Dendritic cell treated with granulocyte-macrophage colony-stimulating factor and Interleukin-4, amounts not matched to agents 40 ng/mL and 50 ng/mL, for 4 days (primary cell): Measurements from ENCODE around the gene LRRC17.

Experiments
- H3K27ac Mint-ChIP-seq: one replicate; pipeline ENCODE4 v1.8.0; 2022; ENCODE audit warnings: mild to moderate bottlenecking, mixed read lengths
- H3K27me3 Mint-ChIP-seq: one replicate; pipeline ENCODE4 v1.8.0; 2022; ENCODE audit warnings: mild to moderate bottlenecking, mixed read lengths
- H3K36me3 Mint-ChIP-seq: one replicate; pipeline ENCODE4 v1.8.0; 2022; ENCODE audit warnings: low read depth, mixed read lengths
- H3K4me1 Mint-ChIP-seq: one replicate; pipeline ENCODE4 v1.8.0; 2022; ENCODE audit warnings: low read depth, mixed read lengths
- H3K4me3 Mint-ChIP-seq: one replicate; pipeline ENCODE4 v1.8.0; 2022; ENCODE audit warnings: mild to moderate bottlenecking, moderate library complexity, mixed read lengths
- H3K9me3 Mint-ChIP-seq: one replicate; pipeline ENCODE4 v1.8.0; 2022; ENCODE audit warnings: mixed read lengths
- intact Hi-C: fragments of 100-400 bp; cut with micrococcal nuclease; formaldehyde crosslinking; loops from one replicate; pipeline ENCODE4 v1.15.0; 2022

LRRC17 gene, protein sequence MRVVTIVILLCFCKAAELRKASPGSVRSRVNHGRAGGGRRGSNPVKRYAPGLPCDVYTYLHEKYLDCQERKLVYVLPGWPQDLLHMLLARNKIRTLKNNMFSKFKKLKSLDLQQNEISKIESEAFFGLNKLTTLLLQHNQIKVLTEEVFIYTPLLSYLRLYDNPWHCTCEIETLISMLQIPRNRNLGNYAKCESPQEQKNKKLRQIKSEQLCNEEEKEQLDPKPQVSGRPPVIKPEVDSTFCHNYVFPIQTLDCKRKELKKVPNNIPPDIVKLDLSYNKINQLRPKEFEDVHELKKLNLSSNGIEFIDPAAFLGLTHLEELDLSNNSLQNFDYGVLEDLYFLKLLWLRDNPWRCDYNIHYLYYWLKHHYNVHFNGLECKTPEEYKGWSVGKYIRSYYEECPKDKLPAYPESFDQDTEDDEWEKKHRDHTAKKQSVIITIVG

DNA sequence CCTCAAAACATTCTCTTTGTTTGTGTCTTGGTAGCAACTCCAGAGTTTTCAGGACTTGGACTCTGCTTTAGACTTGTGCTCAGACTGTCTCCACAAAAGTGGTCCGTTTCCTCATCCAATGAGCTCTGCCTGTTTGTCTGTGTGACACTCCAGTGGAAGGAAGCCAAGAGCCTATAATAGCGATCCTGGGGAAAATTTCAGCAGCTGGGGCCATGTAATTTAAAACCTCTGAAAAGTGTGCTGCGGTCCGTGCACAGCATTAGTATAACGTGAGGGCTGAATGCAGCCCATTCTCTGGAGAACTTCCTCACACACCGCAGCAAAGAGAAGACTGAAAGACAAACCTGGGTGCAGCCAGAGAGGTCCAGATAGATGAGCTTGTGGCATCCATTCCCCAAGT, at the start of gene LRRC17:
Gene LRRC17, plus strand, starts transcription at position 259 of the 400 bp plus-strand sequence. CDS start 20,914 bp downstream, outside the sequence.
- H3K36me3 Mint-ChIP-seq = no peaks in the 10 kb centered on the region
- H3K9me3 Mint-ChIP-seq = peaks cover 27% of the 10 kb centered on the region
- intact Hi-C loops = no loop called here
- H3K27me3 Mint-ChIP-seq = no peaks in the 10 kb centered on the region
- H3K27ac Mint-ChIP-seq = no peak within 1 kb of the TSS
- H3K4me1 Mint-ChIP-seq = peaks cover 19% of the 10 kb centered on the region
- no peak within 1 kb of the TSS for H3K4me3 Mint-ChIP-seq

DNA sequence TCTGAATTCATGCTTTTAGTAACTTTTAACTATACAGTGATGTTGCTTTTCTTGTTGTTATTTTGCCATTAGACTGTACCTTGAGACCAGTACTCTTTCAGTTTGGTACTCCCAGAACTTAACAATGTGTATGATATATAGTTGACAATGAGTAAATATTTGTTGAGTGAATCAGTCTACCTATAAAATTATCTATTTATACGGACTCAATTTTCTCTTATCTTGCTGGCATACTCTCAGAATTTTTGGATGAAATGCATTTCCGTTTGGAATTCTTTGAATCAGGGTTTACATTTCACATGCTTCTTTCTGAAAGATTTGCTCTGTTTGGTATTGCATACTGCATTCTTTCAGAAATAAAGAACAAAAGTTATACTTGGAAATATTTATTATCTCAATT, 47.8 kb upstream of the LRRC17 start:
- Mint-ChIP-seq H3K36me3 (no peaks in the 10 kb centered on the region), H3K4me1 (peaks cover 5% of the 10 kb centered on the region), H3K27ac (no peak overlapping the region), H3K27me3 (no peaks in the 10 kb centered on the region), H3K4me3 (no peak overlapping the region), H3K9me3 (no peaks in the 10 kb centered on the region)
- intact Hi-C loops = no loop called here

DNA sequence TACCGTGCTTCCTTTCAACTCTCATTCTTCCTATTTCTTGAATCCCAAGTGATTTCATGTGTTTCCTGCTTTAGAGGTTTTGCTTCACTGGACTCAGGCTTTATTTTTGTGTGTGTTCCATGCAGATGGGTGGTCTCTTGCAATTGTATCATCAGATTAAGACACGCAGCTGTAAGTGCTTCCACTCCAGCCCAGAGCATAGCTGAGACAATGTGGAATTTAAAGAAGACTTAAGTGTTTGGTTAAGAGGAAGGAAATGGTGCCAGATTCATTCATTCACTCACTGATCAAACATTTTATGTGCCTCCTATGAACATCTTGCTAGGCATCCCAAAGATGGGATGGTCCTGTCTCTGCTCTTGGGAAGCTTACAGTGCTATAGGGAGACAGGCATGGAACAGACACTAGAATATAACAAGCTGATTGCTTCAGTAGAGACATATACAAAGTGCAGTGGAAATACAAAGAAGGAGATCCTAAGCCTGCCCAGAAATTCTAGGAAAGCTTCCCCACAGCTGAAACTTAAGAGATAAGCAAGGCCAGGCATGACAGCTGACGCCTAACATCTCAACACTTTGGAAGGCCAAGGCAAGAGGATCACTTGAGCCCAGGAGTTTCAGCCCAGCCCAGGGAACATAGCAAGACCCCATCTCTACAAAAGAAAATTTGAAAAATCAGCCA, 46.1 kb upstream of the LRRC17 start:
- intact Hi-C loops = no loop called here
- H3K4me3 Mint-ChIP-seq = no peak overlapping the region
- no peak overlapping the region for H3K27ac Mint-ChIP-seq
- H3K9me3 Mint-ChIP-seq = no peaks in the 10 kb centered on the region
- H3K4me1 Mint-ChIP-seq = peaks cover 1% of the 10 kb centered on the region
- no peaks in the 10 kb centered on the region for H3K27me3 Mint-ChIP-seq
- H3K36me3 Mint-ChIP-seq = no peaks in the 10 kb centered on the region

DNA sequence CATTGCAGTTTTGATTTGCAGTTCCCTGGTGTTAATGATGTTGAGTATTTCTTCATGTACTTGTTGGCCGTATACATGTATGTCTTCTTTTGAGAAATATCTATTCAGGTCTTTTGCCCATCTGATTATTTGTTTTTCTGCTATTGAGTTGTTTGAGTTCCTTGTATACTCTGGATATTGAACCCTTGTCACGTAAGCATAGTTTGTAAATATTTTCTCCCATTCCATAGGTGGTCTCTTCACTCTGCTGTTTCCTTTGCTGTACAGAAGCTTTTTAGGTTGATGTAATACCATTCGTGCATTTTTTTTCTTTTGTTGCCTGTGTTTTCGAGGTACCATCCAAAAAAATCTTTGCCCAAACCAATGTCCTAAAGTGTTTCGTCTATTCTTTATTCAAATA, 43.6 kb upstream of the LRRC17 start:
- H3K36me3 Mint-ChIP-seq = no peaks in the 10 kb centered on the region
- intact Hi-C loops = no loop called here
- no peaks in the 10 kb centered on the region for H3K9me3 Mint-ChIP-seq
- H3K27me3 Mint-ChIP-seq = no peaks in the 10 kb centered on the region
- no peak overlapping the region for H3K27ac Mint-ChIP-seq
- H3K4me3 Mint-ChIP-seq = no peak overlapping the region
- peaks cover 18% of the 10 kb centered on the region for H3K4me1 Mint-ChIP-seq

DNA sequence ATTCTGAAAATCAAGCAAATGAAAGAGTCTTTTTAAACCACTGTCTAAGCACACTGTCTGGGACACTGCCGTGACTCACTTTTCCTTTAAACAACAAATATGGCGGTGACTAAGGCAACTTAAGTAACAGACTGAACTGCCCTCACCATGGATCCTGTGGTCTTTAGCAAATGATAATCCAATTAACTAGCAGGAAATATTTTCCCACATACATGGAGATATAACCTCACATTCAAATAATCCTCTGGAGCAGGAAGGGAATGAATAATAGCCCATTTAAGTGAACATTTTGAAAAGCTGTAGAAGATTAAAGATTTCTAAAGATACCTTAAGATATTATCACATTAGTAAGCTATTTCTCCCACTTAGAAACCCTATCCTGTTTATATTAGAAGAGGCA, 40.3 kb upstream of the LRRC17 start:
- intact Hi-C loops = loop anchor here (10.0 kb wide), 1 partner anchor 172 kb away; no protein-coding TSS in a partner anchor
- no peak overlapping the region for H3K27ac Mint-ChIP-seq
- no peaks in the 10 kb centered on the region for H3K9me3 Mint-ChIP-seq
- H3K27me3 Mint-ChIP-seq = no peaks in the 10 kb centered on the region
- peaks cover 34% of the 10 kb centered on the region for H3K4me1 Mint-ChIP-seq
- H3K36me3 Mint-ChIP-seq = no peaks in the 10 kb centered on the region
- no peak overlapping the region for H3K4me3 Mint-ChIP-seq

DNA sequence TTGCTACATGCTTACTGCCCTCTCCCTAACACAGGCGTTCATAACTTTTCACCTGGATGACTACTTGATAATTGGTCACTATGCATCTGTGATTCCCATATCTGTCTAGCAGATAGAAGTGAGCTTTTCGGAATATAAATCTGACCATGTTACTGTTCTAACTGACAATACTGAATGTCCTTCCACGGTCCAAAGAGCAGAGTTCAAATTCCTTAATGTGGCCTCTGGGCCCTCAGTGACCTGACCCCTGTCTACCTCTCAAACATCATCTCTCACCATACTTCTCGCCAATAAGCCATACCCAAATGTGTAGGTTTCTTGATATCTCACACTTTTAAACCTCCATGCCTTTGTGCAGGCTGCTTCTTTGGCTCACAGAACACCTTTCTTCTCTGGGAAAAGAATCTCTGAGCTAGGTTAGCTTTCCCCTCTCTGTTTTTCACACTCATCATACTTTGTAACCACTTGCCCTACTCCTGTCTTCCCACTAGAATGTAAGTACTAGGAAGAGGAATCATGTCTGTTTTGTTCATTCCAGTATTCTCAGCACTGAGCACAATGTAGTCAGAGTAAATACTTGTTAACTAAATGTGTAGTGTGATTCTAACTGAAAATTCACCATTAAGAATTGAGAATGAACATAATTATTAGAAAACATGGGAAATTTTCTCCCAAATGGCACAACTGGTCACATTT, 39.2 kb upstream of the LRRC17 start:
- intact Hi-C loops = loop anchor here (10.0 kb wide), 1 partner anchor 171 kb away; no protein-coding TSS in a partner anchor
- Mint-ChIP-seq H3K4me3 (no peak overlapping the region), H3K27me3 (no peaks in the 10 kb centered on the region), H3K4me1 (peaks cover 34% of the 10 kb centered on the region), H3K36me3 (no peaks in the 10 kb centered on the region), H3K27ac (peak overlapping the region; percentile 12), H3K9me3 (no peaks in the 10 kb centered on the region)

DNA sequence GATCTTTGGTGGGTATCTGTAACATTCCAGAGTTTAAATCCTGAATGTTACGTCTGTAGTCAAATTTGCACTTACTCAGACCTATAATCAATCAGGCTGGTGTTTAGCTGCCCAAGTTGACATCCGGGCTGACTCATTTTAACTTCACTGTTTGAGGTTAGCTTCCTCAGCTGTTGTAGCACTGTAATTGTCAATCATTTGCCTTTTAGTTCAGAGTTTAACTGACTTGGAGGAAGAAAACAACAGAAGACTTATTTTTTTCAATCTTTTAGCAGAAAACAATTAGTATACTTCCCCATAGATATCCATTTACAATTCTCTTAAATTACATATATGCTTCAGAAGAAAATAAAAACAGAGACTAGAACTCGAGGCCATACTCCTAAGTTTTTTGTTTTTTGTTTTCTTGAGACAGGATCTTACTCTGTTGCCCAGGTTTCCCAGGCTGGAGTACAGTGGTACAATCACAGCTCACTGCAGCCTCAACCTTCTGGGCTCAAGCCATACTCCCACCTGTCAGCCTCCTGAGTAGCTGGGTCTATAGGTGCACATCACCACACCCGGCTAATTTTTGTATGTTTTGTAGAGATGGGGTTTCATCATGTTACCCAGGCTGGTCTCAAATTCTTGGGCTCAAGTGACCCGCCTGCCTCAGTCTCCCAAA, 38.5 kb upstream of the LRRC17 start:
- peak overlapping the region; percentile 12 for H3K27ac Mint-ChIP-seq
- peaks cover 34% of the 10 kb centered on the region for H3K4me1 Mint-ChIP-seq
- no peak overlapping the region for H3K4me3 Mint-ChIP-seq
- H3K9me3 Mint-ChIP-seq = no peaks in the 10 kb centered on the region
- intact Hi-C loops = loop anchor here (10.0 kb wide), 1 partner anchor 171 kb away; no protein-coding TSS in a partner anchor
- H3K36me3 Mint-ChIP-seq = no peaks in the 10 kb centered on the region
- H3K27me3 Mint-ChIP-seq = no peaks in the 10 kb centered on the region

DNA sequence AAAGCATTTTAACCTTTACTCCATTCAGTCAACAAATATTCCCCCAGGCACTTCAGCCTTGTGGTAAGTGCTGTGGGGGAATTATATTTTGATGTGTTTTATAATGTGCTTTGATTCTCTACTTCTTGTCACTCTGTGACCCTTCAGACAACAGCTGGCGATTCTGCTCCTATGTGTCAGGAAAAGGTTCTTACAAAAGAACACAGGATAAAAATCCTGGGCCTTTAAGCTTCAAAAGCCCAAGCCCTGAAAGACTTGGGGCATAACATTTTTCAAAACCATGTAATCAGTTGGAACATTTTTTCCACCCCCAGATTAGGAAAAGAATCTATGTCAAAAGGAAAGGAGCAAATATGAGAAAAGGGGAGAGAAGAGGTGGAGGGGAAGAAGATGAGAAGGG, 37.8 kb upstream of the LRRC17 start:
- H3K27me3 Mint-ChIP-seq = no peaks in the 10 kb centered on the region
- peaks cover 34% of the 10 kb centered on the region for H3K4me1 Mint-ChIP-seq
- H3K27ac Mint-ChIP-seq = no peak overlapping the region
- no peak overlapping the region for H3K4me3 Mint-ChIP-seq
- no peaks in the 10 kb centered on the region for H3K9me3 Mint-ChIP-seq
- intact Hi-C loops = loop anchor here (10.0 kb wide), 1 partner anchor 170 kb away; no protein-coding TSS in a partner anchor
- H3K36me3 Mint-ChIP-seq = no peaks in the 10 kb centered on the region

DNA sequence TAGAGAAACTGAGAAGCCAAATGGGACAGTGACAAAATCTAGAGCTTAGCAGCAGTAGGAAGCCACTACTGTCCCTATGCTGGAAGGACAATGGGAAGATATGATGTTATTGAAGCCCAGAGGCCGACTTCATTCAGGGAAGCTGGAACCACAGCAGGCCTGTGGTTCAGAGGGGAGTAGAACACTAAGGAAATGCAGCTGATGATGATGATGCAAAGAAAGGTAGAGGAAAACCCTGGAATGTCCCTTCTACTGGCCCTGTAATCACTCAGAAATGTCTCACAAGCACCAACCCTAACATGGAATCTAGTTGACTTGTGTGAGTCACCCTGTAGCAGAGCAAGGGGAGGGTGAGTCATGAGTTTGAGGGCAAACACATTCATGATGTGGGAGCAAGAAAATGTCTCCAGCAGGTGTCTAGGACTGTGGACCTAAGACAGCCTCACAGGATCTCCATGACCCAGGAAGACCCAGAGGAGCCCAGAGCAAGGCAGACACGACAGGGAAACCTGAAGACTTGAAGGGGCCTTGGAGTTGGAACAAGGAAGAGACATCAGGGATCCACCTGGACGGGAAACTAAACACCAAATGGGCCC, 37.0 kb upstream of the LRRC17 start:
- H3K27me3 Mint-ChIP-seq = no peaks in the 10 kb centered on the region
- no peaks in the 10 kb centered on the region for H3K9me3 Mint-ChIP-seq
- no peak overlapping the region for H3K4me3 Mint-ChIP-seq
- no peaks in the 10 kb centered on the region for H3K36me3 Mint-ChIP-seq
- H3K27ac Mint-ChIP-seq = no peak overlapping the region
- peaks cover 34% of the 10 kb centered on the region for H3K4me1 Mint-ChIP-seq
- intact Hi-C loops = loop anchor here (10.0 kb wide), 1 partner anchor 169 kb away; no protein-coding TSS in a partner anchor

DNA sequence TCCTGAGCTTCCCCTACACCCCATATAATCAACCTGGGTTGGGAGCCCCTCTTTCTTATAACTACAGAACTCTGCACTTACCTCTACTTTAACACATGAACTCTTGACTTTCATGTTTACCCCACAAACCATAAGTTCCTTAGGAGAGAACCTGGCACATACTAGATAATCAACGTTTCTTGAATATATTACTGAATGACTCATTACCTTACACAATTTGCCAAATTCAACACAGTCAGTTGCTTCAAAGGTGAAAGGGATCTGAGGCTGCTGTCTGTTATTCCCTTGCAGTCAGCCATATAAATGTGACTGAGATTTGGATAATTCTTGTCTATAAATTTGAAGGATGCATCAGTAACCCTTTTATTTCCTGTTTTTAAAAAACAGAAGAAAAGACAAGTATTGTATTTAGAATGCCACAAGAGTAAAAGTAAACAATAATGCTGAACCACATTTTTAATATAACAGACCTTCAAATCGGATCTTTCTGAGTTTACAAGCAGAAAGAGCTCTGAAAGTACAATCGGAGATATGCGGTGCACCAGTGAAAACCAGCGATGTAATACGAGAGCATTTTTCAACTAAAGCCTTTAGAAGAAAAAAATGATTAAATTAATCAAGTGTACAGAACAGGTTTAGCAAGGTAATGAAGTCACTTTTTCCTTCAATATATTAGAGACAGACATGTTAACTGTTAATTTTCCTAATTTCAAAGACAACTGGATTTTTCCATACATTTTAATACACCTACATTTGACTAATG, 29.5 kb upstream of the LRRC17 start:
- Mint-ChIP-seq H3K4me3 (no peak overlapping the region), H3K9me3 (no peaks in the 10 kb centered on the region), H3K36me3 (no peaks in the 10 kb centered on the region), H3K27ac (no peak overlapping the region), H3K4me1 (peaks cover 19% of the 10 kb centered on the region), H3K27me3 (no peaks in the 10 kb centered on the region)
- intact Hi-C loops = no loop called here

DNA sequence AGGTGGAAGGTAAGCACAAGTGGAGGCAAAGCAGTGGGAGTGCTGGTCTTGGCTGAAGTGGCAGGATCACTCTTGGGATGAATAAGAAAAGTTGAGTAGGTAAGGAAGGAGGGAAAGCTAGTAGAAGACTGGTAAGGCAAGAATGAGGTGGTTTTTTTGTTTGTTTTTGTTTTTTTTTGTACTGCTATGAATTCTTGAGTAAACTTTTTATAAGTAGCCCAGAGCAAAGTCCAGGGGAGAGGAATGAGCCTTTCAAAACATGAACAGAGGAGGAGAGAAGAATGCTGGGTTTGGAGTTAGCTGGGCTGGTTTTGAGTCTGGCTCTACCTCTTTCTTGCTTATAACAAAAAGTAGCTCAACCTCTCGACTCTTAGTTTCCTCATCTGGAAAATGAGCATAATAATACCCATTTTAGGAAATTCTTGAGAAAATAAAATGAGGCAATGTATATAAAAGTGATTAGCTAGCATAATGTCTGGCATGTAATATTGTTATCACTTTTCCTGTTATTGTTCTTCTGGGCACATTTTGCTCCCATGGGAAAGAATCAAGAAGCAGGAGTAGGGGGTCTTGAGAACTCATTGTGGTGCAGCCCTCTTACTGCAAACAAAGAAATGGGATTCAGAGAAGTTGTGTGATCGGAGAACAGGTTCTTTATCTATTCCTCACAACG, 24.1 kb upstream of the LRRC17 start:
- H3K9me3 Mint-ChIP-seq = no peaks in the 10 kb centered on the region
- H3K4me1 Mint-ChIP-seq = peaks cover 44% of the 10 kb centered on the region
- H3K4me3 Mint-ChIP-seq = no peak overlapping the region
- no peaks in the 10 kb centered on the region for H3K27me3 Mint-ChIP-seq
- H3K36me3 Mint-ChIP-seq = no peaks in the 10 kb centered on the region
- no peak overlapping the region for H3K27ac Mint-ChIP-seq
- intact Hi-C loops = no loop called here

DNA sequence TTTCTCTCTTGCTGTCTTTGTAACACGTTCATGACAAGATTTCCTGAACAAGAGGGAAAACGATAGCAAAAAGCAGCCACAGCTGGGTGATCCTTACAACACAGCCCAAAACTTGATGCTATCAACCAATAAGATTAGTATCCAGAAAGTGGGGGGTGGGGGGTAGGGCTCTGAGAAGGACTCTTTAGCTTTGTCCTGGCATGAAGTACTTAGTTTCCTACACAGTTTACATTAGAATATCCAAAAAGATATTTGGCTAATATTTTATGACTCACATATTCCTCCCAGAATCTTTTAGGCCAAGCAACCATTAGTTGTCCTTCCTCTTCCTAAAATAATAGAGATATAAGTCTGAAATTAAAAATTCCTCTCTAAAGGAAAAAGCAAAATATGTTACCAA, 22.9 kb upstream of the LRRC17 start:
- Mint-ChIP-seq H3K4me3 (no peak overlapping the region), H3K27me3 (no peaks in the 10 kb centered on the region), H3K36me3 (no peaks in the 10 kb centered on the region), H3K4me1 (peaks cover 50% of the 10 kb centered on the region), H3K9me3 (no peaks in the 10 kb centered on the region), H3K27ac (no peak overlapping the region)
- intact Hi-C loops = no loop called here
